Measurements from ENCODE around the gene MARVELD3. TPM values are rescaled to one million over a fixed set of nuclear protein-coding genes. Genes with fewer than 3 reads are reported as not detected.

MARVELD3 gene
- total RNA-seq, 2 donors from 2014 or later = 14.5 to 58.7 TPM

DNA sequence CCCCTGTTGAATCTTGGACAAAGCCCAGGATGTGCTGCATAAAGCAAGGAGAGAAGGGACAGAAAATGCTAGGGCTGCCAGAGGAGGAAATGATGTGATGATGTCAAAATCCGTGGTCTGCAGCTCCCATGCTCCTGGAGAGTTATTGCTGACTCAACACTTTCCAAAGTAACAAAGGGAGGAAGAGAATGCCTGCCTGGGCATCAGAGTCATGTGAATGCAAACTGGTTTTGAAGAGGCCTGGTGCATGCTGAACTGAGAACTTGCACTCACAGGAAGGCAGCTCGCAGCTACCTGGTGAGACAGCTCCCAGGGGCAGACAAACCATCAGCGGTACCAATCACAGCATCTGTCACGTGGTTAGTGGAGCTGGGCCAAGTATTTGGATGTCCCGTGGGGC, 2.8 kb downstream of the MARVELD3 start:
- Histone ChIP-seq H3K27me3 (no peaks in the 10 kb centered on the region), H3K4me1 (peaks cover 25% of the 10 kb centered on the region), H3K4me3 (no peak overlapping the region), H3K27ac (peak overlapping the region; percentile 45 to 93 (median 90)), H3K9me3 (no peaks in the 10 kb centered on the region), H3K36me3 (replicated peaks in 1 of 2; ENCODE audit: insufficient read depth in 1 of 2, low read depth in 2 of 2) (no peaks in the 10 kb centered on the region)
- WGBS, 2 donors = 0 to 15% methylated on average over 5 of the region's 5 CpGs
- TF ChIP-seq, protein P1, sequence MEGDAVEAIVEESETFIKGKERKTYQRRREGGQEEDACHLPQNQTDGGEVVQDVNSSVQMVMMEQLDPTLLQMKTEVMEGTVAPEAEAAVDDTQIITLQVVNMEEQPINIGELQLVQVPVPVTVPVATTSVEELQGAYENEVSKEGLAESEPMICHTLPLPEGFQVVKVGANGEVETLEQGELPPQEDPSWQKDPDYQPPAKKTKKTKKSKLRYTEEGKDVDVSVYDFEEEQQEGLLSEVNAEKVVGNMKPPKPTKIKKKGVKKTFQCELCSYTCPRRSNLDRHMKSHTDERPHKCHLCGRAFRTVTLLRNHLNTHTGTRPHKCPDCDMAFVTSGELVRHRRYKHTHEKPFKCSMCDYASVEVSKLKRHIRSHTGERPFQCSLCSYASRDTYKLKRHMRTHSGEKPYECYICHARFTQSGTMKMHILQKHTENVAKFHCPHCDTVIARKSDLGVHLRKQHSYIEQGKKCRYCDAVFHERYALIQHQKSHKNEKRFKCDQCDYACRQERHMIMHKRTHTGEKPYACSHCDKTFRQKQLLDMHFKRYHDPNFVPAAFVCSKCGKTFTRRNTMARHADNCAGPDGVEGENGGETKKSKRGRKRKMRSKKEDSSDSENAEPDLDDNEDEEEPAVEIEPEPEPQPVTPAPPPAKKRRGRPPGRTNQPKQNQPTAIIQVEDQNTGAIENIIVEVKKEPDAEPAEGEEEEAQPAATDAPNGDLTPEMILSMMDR (IDR thresholded peaks at IDR 0.05) = no peak
- TF ChIP-seq POLR2A (IDR thresholded peaks at IDR 0.05) = no peak
- ATAC-seq (peak; percentile 3), DNase-seq (peak; percentile 19 to 35 (median 29))
- intact Hi-C loops (cut with DNase I) = no loop called here

DNA sequence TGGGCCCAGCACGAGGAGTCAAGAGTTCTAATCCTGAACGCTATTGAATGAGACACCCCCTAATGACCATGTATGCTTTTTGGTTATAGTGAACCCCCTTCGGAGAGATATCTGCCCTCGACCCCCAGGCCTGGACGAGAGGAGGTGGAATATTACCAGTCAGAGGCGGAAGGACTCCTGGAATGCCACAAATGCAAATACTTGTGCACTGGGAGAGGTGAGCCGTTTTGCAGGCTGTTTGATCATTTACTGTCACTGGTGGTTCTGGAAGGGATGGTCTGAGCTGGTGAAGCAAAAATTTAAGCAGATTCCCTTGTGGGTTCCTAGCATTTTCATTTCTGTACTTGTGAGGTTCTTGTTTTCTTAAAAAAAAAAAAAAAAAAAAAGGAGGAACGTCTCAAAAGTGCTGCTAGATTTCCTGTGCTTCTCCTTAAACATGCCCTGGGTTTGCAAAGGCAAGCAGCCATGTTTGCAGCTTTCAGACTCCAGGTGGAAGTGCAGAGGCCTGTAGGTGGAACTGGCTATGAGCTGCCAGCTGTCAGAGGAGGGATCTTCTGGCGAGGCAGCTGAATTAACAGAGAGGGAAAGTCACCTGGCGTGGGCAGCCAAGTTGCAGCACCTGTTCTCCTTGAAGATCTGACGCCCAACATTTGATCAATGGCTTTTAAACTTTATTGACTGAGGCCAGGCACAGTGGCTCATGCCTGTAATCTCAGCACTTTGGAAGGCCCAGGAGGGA, 3.5 kb downstream of the MARVELD3 start:
- peak; percentile 57 to 84 (median 78) for DNase-seq
- Histone ChIP-seq H3K27me3 (no peaks in the 10 kb centered on the region), H3K4me3 (no peak overlapping the region), H3K9me3 (no peaks in the 10 kb centered on the region), H3K36me3 (replicated peaks in 1 of 2; ENCODE audit: insufficient read depth in 1 of 2, low read depth in 2 of 2) (no peaks in the 10 kb centered on the region), H3K27ac (peak overlapping the region; percentile 45 to 93 (median 90)), H3K4me1 (peaks cover 25% of the 10 kb centered on the region)
- no peak for TF ChIP-seq POLR2A (IDR thresholded peaks at IDR 0.05)
- TF ChIP-seq, protein P1 (IDR thresholded peaks at IDR 0.05) = peak in 2 of 7 experiments; percentile 7 to 22
- no peak for ATAC-seq
- WGBS, 2 donors = 24 to 28% methylated on average over 10 to 11 of the region's 11 CpGs
- intact Hi-C loops (cut with DNase I) = no loop called here

DNA sequence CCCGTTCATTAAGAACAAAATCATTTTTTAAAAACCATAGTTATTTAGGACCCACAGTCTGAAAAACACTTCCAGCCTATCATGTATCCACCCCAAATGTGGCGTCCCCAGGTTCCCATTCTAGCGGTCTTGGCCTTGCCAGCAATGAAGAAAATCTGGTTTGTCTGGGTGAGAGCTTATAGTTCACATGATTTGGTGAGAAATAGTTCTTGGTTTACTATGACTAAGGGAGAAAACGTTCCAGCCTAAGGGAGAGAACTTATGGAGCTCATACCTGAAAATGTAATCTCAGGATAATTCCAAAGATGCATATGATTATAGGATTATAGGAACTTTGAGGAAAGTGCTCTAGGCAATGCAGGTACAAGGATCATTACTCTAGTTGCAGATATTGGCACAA, 4.8 kb downstream of the MARVELD3 start:
- 60 to 64% methylated on average over 4 of the region's 4 CpGs for WGBS, 2 donors
- Histone ChIP-seq H3K27ac (no peak overlapping the region), H3K36me3 (replicated peaks in 1 of 2; ENCODE audit: insufficient read depth in 1 of 2, low read depth in 2 of 2) (no peaks in the 10 kb centered on the region), H3K9me3 (no peaks in the 10 kb centered on the region), H3K4me3 (no peak overlapping the region), H3K27me3 (no peaks in the 10 kb centered on the region), H3K4me1 (peaks cover 25% of the 10 kb centered on the region)
- ATAC-seq (no peak), DNase-seq (no peak)
- intact Hi-C loops (cut with DNase I) = no loop called here
- no peak for TF ChIP-seq POLR2A (IDR thresholded peaks at IDR 0.05)
- TF ChIP-seq, protein P1 (IDR thresholded peaks at IDR 0.05) = no peak

DNA sequence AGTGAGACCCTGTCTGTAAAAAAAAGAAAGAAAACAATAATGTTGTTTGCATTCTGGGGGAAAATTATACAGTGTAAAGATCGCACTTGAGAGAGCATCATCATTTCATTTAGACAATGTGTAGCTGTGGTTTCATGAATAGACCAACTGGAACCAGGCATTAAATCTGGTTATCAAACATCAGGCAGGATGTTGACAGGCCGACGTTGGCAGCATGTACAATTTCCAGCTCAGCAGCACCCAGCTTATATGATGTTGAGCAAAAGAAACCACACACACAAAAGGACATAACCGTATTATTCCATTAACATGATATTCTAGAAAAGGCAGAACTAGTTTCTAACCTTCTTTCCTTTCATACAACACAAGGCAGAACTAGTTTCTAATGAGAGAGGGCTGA, 5.8 kb downstream of the MARVELD3 start:
- Histone ChIP-seq H3K4me3 (no peak overlapping the region), H3K4me1 (peaks cover 25% of the 10 kb centered on the region), H3K9me3 (no peaks in the 10 kb centered on the region), H3K27me3 (no peaks in the 10 kb centered on the region), H3K27ac (peak overlapping the region in 1 of 4 donors; percentile 22), H3K36me3 (replicated peaks in 1 of 2; ENCODE audit: insufficient read depth in 1 of 2, low read depth in 2 of 2) (no peaks in the 10 kb centered on the region)
- no peak for TF ChIP-seq POLR2A (IDR thresholded peaks at IDR 0.05)
- TF ChIP-seq, protein P1 (IDR thresholded peaks at IDR 0.05) = no peak
- ATAC-seq (no peak), DNase-seq (no peak)
- intact Hi-C loops (cut with DNase I) = no loop called here
- WGBS, 2 donors = 42 to 56% methylated on average over 4 of the region's 4 CpGs

DNA sequence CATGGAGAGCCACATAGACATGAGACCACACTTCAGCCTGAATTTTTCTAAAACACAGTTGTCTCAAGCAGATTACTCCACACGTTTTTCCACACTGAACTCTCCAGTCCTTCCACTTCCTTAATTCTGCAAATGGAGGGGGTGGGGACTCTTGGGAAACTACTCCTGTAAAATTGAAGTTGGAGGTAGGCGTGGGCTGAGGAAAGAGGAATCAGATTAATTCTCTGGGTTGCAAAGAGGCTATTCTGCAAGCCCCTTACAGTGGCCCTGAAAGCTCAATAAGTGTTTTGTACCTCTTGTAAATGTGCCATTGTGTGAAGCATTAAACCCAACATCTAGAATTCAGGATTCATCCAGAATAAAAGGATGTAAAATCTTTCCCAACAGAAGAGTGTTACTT, 9.6 kb downstream of the MARVELD3 start:
- Histone ChIP-seq H3K27ac (no peak overlapping the region), H3K4me3 (no peak overlapping the region), H3K9me3 (no peaks in the 10 kb centered on the region), H3K27me3 (no peaks in the 10 kb centered on the region), H3K4me1 (no peaks in the 10 kb centered on the region), H3K36me3 (replicated peaks in 1 of 2; ENCODE audit: insufficient read depth in 1 of 2, low read depth in 2 of 2) (no peaks in the 10 kb centered on the region)
- ATAC-seq (no peak), DNase-seq (no peak)
- TF ChIP-seq POLR2A (IDR thresholded peaks at IDR 0.05) = no peak
- TF ChIP-seq, protein P1 (IDR thresholded peaks at IDR 0.05) = no peak
- intact Hi-C loops (cut with DNase I) = no loop called here
- 61 to 64% methylated on average over 2 of the region's 2 CpGs for WGBS, 2 donors

All from body of pancreas (tissue), 4 donors.